GM12865 (cell line): ENCODE results near the gene PBRM1.

ENCODE experiments used
- DNase-seq: peaks from one replicate; pipeline ENCODE4 v3.0.0; 2010; ENCODE audit warnings: low read depth
- H3K4me3 ChIP-seq: 2 replicates; pipeline ENCODE4 v1.5.1; 2011; ENCODE audit warnings: mild to moderate bottlenecking, low read depth, low read length, control low read depth
- TF ChIP-seq, protein P1 (sequence below): IDR thresholded peaks from 2 replicates; pipeline ENCODE4 v1.5.1; 2011; ENCODE audit warnings: low read length, control low read depth, low read depth, inconsistent platforms; ENCODE audit not compliant: insufficient read depth; ENCODE audit errors: missing control alignments

The PBRM1 gene

GRCh38 chr3:52506266-52506966 is 179.3 kb downstream of the PBRM1 start:
- H3K4me3 ChIP-seq = no peak overlapping the region
- no peak for DNase-seq
- TF ChIP-seq, protein P1, sequence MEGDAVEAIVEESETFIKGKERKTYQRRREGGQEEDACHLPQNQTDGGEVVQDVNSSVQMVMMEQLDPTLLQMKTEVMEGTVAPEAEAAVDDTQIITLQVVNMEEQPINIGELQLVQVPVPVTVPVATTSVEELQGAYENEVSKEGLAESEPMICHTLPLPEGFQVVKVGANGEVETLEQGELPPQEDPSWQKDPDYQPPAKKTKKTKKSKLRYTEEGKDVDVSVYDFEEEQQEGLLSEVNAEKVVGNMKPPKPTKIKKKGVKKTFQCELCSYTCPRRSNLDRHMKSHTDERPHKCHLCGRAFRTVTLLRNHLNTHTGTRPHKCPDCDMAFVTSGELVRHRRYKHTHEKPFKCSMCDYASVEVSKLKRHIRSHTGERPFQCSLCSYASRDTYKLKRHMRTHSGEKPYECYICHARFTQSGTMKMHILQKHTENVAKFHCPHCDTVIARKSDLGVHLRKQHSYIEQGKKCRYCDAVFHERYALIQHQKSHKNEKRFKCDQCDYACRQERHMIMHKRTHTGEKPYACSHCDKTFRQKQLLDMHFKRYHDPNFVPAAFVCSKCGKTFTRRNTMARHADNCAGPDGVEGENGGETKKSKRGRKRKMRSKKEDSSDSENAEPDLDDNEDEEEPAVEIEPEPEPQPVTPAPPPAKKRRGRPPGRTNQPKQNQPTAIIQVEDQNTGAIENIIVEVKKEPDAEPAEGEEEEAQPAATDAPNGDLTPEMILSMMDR = no peak

DNA sequence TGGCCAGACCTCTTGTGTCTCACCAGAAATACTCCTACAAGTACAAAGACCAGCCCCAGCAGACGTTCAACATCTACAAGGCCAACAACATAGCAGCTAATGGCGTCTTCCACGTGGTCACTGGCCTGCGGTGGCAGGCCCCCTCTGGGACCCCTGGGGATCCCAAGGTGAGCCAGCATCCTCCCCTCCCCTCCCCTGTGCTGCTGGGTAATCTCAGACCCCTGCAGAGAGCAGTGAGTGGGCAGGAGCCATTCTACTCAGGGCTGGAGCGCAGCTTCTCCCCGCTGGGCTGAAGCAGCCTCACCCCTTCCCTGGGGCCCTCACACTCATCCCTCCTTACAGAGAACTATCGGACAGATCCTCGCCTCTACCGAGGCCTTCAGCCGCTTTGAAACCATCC is 180.7 kb downstream of the PBRM1 start:
- no peak overlapping the region for H3K4me3 ChIP-seq
- TF ChIP-seq, protein P1 = no peak
- DNase-seq = no peak

- no peak for DNase-seq
- TF ChIP-seq, protein P1 = no peak
- no peak overlapping the region for H3K4me3 ChIP-seq
Observed at GRCh38 chr3:52503788-52504424, 181.8 kb downstream of the PBRM1 start.

DNA sequence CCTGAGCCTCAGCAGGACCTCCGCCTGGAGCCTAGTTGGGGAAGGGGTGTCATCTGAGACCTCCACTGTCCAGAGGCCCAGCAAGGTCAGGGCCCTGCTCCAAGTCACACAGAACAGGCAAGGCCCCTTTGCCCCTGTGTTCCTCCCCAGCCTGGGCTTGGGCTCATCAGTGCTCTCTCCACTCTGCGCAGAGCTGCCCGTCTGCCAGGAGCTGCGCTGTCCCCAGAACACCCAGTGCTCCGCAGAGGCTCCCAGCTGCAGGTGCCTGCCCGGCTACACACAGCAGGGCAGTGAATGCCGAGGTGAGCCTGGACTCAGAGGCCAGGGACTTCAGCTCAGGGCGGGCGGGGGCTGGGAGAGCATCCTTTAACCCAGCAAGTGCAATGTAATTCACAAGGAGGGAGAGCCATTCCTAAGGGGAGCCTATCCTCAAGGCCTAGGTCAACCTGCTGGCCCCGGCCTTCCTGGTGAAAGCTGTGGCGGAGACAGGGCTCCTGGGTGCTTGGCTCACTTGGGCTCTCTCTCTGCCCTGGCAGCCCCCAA is 182.8 kb downstream of the PBRM1 start:
- no peak overlapping the region for H3K4me3 ChIP-seq
- TF ChIP-seq, protein P1 = no peak
- DNase-seq = no peak

GRCh38 chr3:52502001-52502400 is 183.7 kb downstream of the PBRM1 start:
- H3K4me3 ChIP-seq = no peak overlapping the region
- DNase-seq = no peak
- TF ChIP-seq, protein P1 = no peak

GRCh38 chr3:52501046-52501445 is 184.7 kb downstream of the PBRM1 start:
- TF ChIP-seq, protein P1 = no peak
- H3K4me3 ChIP-seq = no peak overlapping the region
- no peak for DNase-seq
